ENCODE data around the gene C1orf21.

The C1orf21 gene

DNA sequence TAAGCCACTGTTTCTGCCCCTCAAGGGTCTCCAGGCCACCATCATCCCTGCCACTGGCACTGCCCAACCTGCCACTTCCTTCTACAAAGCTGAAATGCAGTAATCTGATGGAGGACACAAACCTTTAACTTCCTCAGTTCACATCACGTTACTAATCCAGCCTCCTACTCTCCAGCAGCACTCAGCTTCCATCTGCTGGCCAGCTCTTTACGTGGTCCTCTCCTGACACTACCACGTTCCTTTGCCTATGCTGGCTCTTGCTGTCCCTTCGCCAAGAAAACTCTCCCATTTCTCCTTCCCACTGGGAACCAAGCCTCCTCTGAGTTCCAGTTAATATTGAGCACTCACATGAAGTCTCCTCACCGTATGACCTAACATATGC is 243.8 kb downstream of the C1orf21 start:
- DNase-seq (ENCODE audit: low spot score): no peak

- no peak for DNase-seq (ENCODE audit: low spot score)
These were observed 245.8 kb downstream of the C1orf21 start for GRCh38 chr1:184632415-184633175.

- DNase-seq (ENCODE audit: low spot score): no peak
These were observed 247.0 kb downstream of the C1orf21 start for GRCh38 chr1:184633785-184634184.

DNA sequence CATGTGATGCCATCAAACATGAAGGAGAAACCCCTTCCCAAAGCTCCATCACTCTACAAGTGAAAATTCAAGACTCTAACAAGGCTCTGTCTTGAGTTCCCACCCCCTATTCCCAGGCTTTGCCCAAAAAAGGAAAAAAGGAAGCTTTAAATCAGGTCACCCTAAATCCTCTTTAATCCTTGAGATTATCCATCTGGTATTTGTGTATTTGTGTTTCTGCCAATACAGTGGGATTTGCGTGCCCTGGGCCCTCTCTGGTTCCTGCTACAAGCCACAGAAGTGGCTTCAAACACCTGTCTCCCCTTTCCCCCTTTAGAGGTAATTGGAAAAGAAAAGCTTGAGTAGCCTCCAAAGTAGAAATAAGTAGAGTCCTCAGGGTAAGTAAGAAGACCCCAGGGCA is 247.5 kb downstream of the C1orf21 start:
- DNase-seq (ENCODE audit: low spot score): no peak

GRCh38 chr1:184635347-184635979 is 248.6 kb downstream of the C1orf21 start:
- DNase-seq (ENCODE audit: low spot score): no peak

- no peak for DNase-seq (ENCODE audit: low spot score)
These were observed 249.2 kb downstream of the C1orf21 start for GRCh38 chr1:184635980-184636431.

- DNase-seq (ENCODE audit: low spot score): no peak
These were observed 250.9 kb downstream of the C1orf21 start for GRCh38 chr1:184637664-184638240.

DNA sequence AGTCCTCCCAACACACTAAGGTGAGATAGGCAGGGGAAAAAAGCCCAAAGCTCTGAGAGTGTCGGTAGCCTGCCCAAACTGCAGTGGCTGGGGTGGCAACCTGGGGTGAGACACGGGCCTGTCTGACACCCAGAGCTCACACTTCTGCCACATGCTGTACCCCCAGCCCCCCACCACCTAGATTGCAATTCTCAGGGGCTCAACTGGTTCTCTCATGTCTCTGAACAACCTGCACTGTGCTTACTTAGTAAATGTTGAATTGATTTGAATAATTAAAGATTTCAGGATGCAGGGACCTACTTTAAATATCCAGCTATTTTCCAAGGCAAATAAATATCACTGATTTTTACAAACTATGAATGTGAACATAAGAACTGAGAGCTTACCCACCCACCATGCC is 252.4 kb downstream of the C1orf21 start:
- no peak for DNase-seq (ENCODE audit: low spot score)

- DNase-seq (ENCODE audit: low spot score): no peak
These were observed 253.7 kb downstream of the C1orf21 start for GRCh38 chr1:184640505-184640904.

GRCh38 chr1:184641894-184642293 is 255.1 kb downstream of the C1orf21 start:
- no peak for DNase-seq (ENCODE audit: low spot score)

GRCh38 chr1:184643661-184644060 is 256.8 kb downstream of the C1orf21 start:
- DNase-seq (ENCODE audit: low spot score): no peak

- DNase-seq (ENCODE audit: low spot score): no peak
These were observed 257.9 kb downstream of the C1orf21 start for GRCh38 chr1:184644771-184645170.

- no peak for DNase-seq (ENCODE audit: low spot score)
These were observed 259.4 kb downstream of the C1orf21 start for GRCh38 chr1:184646178-184646701.

- no peak for DNase-seq (ENCODE audit: low spot score)
These were observed 260.0 kb downstream of the C1orf21 start for GRCh38 chr1:184646824-184647223.

GRCh38 chr1:184647471-184647870 is 260.6 kb downstream of the C1orf21 start:
- no peak for DNase-seq (ENCODE audit: low spot score)

DNA sequence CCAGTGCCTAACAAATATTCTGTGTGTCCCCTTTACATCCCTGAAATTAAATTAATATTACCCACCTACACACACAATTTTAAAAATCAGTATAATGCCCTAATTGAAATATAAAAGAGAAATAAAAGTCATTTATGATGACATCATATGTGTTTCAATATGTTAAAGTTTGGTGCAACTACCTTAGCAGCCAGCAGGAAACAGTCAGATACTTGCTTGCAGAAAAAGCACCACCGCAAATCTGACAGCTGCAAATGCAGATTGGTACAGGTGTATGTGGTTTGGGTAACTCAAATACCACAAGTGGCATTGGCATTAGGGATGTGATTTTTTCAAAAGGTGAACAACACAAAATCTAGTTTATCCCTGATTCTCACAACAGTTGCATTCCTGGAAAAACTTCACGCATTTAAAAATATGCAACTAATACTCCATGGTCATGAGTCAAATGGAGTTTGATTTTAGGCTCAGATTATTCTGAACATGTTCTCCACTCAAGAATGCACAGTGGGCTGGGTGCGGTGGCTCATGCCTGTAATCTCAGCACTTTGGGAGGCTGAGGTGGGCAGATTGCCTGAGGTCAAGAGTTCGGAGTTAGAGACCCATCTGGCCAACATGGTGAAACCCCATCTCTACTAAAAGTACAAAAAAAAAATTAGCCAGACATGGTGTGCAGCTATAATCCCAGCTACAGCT is 261.5 kb downstream of the C1orf21 start:
- DNase-seq (ENCODE audit: low spot score): no peak

DNA sequence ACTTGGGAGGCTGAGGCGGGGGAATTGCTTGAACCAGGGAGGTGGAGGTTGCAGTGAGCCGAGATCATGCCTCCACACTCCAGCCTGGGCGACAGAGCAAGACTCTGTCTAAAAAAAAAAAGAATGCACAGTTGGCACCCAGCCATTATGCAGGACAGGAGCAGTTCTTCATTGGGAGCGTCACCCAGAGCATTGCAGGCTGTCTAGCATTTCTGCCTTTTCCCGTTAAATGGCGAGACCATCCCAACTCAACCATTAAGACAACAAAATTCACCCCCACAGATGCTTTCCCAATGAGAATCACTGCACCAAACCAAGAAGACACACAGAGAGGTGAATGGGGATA is 262.0 kb downstream of the C1orf21 start:
- no peak for DNase-seq (ENCODE audit: low spot score)

DNA sequence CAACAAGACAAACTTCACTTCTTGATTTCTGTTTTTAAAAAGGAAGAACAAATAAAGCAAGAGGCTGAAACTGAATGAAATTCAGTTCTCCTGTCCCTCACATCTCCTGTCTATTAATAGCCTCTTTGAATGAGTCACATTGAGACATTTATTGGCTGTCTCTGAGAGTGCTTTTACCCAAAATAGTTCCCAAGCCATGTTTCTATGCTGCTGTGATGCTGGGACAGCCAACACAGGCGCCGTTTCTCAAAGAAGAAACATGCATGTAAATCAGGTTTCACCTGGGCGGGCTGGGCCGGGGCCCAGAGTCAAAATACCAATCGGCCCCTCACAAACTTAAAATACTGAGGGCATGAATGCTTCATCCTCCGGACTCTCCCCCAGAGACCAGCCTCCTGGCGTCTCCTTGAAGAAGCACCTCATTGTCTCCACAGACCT is 262.6 kb downstream of the C1orf21 start:
- peak; percentile 59 for DNase-seq (ENCODE audit: low spot score)

- DNase-seq (ENCODE audit: low spot score): no peak
These were observed 263.5 kb downstream of the C1orf21 start for GRCh38 chr1:184650177-184650866.

GRCh38 chr1:184655185-184655584 is 268.4 kb downstream of the C1orf21 start:
- no peak for DNase-seq (ENCODE audit: low spot score)

- peak; percentile 16 for DNase-seq (ENCODE audit: low spot score)
These were observed 269.4 kb downstream of the C1orf21 start for GRCh38 chr1:184656221-184656620.

GRCh38 chr1:184658055-184658454 is 271.2 kb downstream of the C1orf21 start:
- no peak for DNase-seq (ENCODE audit: low spot score)

All from Ammon's horn (tissue), 1 donor.